Stimulated activated CD8-positive, alpha-beta memory T cell treated with anti-CD3 and anti-CD28 coated beads, Interleukin-7, amount 100 ng/mL, for 24 hours (primary cell): ENCODE data around the gene LRIT2.
A peak's percentile ranks its signal among the peaks of the same experiment; 100 is the strongest.

ENCODE experiments used
- DNase-seq: peaks from one replicate; pipeline ENCODE4 v3.0.0-alpha.2; 2020; ENCODE audit warnings: low read depth

Gene LRIT2

GRCh38 chr10:84205853-84206525 lies 19.4 kb downstream of the LRIT2 start:
- no peak for DNase-seq

- peak; percentile 27 for DNase-seq
Observed at GRCh38 chr10:84205049-84205852, 20.1 kb downstream of the LRIT2 start.

- DNase-seq, result no peak
Observed at GRCh38 chr10:84204610-84205009, 20.7 kb downstream of the LRIT2 start.

GRCh38 chr10:84204122-84204521 lies 21.2 kb downstream of the LRIT2 start:
- no peak for DNase-seq

GRCh38 chr10:84202349-84202748 lies 23.0 kb downstream of the LRIT2 start:
- no peak for DNase-seq

GRCh38 chr10:84201682-84202081 lies 23.7 kb downstream of the LRIT2 start:
- DNase-seq, result no peak

- DNase-seq, result no peak
Observed at GRCh38 chr10:84201244-84201606, 24.1 kb downstream of the LRIT2 start.

- no peak for DNase-seq
Observed at GRCh38 chr10:84200537-84201243, 24.7 kb downstream of the LRIT2 start.

GRCh38 chr10:84198206-84198915 lies 27.0 kb downstream of the LRIT2 start:
- DNase-seq, result no peak

- DNase-seq, result no peak
Observed at GRCh38 chr10:84197643-84198042, 27.7 kb downstream of the LRIT2 start.

- DNase-seq, result no peak
Observed at GRCh38 chr10:84196941-84197340, 28.4 kb downstream of the LRIT2 start.

GRCh38 chr10:84196083-84196482 lies 29.3 kb downstream of the LRIT2 start:
- no peak for DNase-seq

GRCh38 chr10:84195044-84195830 lies 30.1 kb downstream of the LRIT2 start:
- DNase-seq, result no peak

GRCh38 chr10:84194424-84195043 lies 30.8 kb downstream of the LRIT2 start, which contains the start of gene CDHR1:
TSS of gene CDHR1 (plus strand) at chr10:84194537. CDS start at chr10:84194761, 224 bp downstream.
- peak; percentile 32 for DNase-seq

- DNase-seq, result no peak
Observed at GRCh38 chr10:84193846-84194423, 31.4 kb downstream of the LRIT2 start.

GRCh38 chr10:84193327-84193726 lies 32.0 kb downstream of the LRIT2 start:
- DNase-seq, result no peak

- DNase-seq, result no peak
Observed at GRCh38 chr10:84191106-84191505, 34.2 kb downstream of the LRIT2 start.

GRCh38 chr10:84190621-84191020 lies 34.7 kb downstream of the LRIT2 start:
- DNase-seq, result no peak

GRCh38 chr10:84188815-84189214 lies 36.5 kb downstream of the LRIT2 start:
- no peak for DNase-seq

- DNase-seq, result no peak
Observed at GRCh38 chr10:84185526-84186175, 39.7 kb downstream of the LRIT2 start.
